ELF-1 (cell line): ENCODE results near the gene NDUFV3.
"Not testable (repeated sequence)": the region's sequence is repeated elsewhere in the genome, so short reads cannot be mapped to it uniquely, and the experiment has no call there.

Experiments
- DNase-seq: peaks from one replicate; pipeline ENCODE4 v3.0.0-alpha.2; 2016; ENCODE audit warnings: low read depth, low spot score

The NDUFV3 gene

DNA sequence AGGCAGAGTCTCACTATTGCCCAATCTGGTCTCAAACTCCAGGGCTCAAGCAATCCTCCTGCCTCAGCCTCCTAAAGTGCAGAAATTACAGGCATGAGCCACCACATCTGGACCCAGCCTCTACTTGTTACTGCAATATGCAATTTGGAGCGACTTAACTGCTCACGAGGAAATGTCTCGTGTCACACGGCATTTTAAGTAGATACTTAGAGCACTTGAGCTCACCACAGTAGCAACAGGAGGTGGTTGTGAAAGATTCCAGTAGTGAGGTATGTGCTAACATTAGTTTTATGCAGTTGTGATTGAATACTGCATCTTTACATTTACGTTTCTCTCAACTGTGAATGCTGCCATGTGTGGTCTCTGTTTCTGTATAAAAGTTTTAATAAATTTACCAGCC is 5.8 kb upstream of the NDUFV3 start:
- DNase-seq, result no peak

DNA sequence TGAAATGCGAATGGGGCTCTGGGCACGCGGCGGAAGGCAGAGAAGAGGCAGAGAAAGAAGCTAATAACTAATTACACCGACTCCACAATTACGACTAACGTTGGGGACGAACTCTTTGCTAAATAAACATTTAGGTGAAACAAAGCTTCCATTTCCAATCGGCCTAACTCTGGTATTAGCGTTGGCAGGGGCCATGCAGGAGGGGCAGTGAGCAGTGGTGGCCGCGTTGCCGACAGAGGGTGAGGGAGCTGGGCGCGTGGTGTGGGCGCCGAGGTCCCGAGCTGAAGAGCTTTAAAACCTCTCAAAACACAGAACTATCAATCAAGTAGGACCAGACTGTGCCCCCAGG is 553 bp upstream of the NDUFV3 start:
- DNase-seq, result no peak

DNA sequence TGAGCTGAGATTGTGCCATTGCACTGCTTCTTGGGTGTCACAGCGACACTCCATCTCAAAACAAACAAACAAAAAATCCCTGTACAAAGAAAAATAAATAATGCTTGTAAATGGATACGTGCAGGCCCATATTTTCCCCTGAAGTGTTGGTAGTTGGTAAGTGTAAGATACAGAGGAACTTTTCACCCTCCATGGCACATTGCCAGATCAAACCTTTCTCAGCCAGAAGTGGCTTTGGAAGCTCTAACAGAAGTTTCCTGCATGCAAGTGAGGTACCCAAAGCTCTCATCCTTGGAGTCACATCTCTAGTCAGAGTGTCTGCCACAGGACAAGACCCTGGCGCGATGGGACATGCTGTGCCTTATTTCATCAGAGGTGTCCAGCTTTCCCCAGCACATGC is 7.3 kb downstream of the NDUFV3 start:
- no peak for DNase-seq

DNA sequence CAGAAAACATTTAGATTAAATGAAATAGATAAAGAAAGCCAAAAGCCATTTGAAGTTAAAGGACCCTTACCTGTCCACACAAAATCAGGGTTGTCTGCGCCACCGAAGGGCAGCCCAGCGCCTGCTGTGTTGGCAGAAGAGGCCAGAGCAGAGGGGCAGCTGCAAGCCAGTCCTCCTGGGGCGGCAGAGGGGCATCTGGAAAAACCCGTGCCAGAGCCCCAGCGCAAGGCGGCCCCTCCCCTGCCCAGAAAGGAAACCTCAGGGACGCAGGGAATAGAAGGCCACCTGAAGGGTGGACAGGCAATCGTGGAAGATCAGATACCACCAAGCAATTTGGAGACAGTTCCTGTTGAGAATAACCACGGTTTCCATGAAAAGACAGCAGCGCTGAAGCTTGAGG is 10.7 kb downstream of the NDUFV3 start:
- no peak for DNase-seq

DNA sequence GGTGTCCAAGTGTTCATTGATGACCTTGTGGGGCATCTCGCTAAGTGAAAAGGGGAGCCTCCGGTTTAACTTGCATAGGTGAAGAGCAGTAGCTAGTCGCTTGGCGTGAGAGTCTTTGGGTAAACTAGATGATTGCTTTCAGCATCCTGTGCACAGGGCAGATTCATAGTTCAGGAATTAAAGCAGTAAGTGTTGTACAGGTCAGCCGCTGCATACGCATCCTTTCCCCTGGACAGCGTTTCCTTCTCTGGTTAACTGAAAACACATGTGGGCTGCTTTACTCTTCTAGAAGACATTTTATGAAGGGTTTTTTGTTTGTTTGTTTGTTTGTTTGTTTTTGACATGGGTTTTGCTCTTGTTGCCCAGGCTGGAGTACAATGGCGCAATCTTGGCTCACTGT is 12.1 kb downstream of the NDUFV3 start:
- no peak for DNase-seq

DNA sequence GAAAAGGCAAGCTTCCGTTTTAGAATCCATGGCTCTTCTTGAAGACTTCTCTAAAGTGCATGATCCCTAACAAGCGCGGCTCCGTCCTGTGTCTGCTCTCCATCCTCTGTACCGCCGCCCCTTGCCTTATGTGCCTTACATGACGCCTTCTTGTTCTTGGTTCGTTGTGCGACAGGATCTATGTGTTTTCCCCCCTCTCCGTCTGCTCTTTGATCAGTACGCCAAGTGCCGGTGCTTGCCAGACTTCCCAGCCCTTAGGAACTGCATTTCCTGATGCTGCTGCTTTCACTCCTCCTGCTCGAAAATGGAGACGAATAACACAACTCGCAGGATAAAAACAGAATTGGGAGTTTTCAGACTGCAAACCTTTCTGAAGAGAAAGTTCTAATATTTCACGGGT is 13.1 kb downstream of the NDUFV3 start:
- DNase-seq, result no peak

DNA sequence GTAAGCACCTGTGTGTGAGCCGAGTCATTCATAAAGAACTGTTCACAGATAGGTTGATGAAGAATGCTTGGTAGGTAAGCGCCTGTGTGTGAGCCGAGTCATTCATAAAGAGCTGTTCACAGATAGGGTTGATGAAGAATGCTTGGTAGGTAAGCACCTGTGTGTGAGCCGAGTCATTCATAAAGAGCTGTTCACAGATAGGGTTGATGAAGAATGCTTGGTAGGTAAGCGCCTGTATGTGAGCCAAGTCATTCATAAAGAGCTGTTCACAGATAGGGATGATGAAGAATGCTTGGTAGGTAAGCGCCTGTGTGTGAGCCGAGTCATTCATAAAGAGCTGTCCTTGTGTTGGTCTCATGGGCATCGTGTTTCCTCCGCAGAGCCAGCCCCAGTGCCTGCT is 15.4 kb downstream of the NDUFV3 start:
- DNase-seq, result not testable (repeated sequence)

DNA sequence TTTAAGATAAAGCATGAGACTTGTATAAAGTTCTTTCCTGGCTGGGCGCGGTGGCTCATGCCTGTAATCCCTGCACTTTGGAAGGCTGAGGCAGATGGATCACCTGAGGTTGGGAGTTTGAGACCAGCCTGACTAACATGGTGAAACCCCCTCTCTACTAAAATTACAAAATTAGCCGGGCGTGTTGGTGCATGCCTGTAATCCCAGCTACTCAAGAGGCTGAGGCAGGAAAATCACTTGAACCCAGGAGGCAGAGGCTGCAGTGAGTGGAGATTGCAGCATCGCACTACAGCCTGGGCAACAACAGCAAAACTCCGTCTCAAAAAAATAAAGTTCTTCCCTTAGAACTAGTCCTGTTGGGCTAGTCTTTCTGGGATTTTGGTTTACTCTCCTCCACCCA is 18.8 kb downstream of the NDUFV3 start:
- DNase-seq, result not testable (repeated sequence)

DNA sequence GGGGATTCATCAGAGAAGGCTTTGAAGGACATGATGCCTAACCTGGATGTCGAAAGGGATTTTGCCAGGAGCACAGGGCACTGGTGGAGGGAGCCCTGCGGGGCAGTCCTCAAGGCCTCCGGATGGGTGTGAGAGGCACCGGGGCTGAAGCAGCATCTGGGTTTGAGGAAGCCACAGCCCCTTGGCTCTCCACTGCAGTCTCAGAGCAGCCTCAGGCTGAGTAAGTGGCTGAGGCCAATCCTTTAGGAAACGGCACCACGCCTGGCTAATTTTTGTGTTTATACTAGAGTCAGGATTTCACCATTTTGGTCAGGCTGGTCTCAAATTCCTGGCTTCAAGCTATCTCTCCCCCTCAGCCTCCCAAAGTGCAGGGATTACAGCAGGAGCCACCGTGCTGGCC is 20.4 kb downstream of the NDUFV3 start:
- peak; percentile 24 for DNase-seq

DNA sequence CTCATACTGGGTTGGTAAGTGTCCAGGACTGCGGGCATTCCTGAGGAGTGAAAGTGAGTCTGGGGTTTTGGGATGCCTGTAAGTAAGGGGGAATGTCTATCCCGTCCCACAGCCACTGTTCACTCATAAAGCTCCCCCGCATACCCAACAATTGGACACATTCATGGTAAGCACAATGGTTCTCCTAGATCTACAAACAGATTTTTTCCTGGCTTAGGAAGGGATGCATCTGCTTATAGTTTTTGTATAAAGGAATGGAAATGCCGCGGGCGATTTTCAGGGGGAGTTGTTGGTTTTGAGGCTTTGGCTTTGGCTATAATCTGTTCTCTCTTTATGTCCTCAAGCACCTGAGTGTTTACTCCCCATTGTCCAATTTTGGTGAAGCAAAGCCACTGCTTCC is 25.2 kb downstream of the NDUFV3 start:
- DNase-seq, result no peak

DNA sequence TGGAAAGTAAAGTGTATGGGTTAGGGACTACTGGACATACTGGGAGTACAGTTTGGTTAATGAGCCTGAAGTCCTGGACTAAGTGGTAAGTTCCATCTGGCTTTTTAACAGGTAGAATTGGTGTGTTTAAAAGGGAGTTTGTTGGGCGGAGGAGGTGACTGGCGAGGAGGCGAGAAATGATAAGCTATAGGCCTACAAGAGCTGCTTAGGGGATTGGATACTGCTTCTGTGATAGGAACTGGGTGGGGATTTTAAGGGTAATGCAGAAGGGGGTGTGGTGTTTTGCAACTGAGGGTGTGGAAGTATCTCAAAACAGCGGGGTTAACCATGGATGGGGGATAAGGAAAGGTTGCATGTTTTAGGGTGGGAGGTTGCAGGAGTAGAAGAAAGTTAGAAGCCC is 28.8 kb downstream of the NDUFV3 start:
- no peak for DNase-seq

DNA sequence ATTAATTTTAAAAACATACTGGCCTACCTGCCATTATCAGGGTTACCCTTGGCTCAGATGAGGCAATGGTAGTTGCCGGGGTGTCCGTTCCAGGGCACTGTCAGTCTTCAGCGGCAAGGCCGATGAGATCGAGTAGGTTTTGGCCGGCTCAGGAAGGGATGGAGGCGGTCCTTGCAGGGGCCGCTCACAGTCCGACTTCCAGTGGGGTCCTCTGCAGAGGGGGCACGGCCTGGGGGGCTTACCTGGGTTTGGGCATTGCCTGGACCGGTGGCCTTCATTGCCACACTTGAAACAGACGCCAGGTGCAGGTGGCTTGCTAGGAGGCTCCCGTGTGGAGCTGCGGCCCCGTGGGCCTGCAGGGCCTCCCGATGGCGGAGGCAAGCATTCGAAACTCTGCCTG is 29.8 kb downstream of the NDUFV3 start:
- peak; percentile 16 for DNase-seq

DNA sequence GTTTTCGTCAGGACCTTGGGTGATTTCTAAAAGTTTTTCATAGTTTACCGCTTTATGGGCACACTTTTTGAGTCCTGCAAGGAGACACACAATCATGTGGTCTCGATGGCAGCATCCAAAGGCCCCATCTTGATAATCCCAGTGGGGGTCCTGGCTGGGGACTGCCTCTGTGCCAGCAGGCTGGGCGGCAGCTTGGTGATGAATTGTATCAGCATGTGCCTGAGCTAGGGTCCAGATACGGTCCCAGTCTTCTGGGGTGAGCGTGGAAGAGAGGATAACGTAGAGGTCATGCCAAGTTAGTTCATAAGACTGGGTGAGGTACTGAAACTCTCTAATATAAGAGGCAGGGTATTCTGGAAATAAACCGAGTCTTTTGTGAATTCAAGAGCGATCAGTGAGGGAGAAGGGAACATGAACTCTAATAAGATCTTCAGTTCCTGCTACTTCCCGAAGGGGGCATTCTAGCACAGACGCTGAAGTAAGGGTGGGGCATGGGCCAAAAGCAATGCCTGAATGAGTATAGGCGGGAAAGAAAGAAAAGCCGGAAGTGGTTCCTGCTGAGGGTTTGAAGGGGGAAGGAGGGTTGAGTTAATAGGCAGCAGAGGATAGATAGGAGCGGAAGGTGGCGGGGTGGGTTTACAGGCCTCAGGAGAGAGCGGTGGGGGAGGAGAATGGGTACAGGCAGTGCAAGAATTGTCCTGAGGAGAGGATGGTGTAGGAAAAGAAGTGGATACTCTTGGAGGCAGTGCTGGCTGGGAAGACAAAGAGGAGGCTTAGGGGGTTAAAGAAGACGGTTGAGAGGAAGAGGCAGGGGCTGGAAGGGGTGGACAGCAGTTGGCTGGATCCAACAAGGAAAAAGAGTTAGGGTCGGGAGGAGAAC is 30.7 kb downstream of the NDUFV3 start:
- DNase-seq, result peak; percentile 98

DNA sequence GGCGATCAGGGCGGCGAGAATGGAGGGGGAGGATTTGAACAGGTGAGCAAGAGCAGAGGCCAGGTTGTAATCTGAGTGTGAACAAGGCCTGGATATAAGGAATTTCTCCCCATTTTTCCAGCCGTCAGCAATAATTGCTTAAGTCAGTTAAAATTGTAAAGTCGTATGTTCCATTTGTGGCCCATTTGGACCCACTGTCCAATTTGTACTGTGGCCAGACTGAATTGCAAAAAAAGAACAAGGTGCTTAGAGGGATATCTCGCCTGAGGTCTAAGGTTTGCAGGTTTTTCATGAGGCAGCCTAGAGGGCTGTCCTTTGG is 31.3 kb downstream of the NDUFV3 start:
- DNase-seq, result peak; percentile 61

DNA sequence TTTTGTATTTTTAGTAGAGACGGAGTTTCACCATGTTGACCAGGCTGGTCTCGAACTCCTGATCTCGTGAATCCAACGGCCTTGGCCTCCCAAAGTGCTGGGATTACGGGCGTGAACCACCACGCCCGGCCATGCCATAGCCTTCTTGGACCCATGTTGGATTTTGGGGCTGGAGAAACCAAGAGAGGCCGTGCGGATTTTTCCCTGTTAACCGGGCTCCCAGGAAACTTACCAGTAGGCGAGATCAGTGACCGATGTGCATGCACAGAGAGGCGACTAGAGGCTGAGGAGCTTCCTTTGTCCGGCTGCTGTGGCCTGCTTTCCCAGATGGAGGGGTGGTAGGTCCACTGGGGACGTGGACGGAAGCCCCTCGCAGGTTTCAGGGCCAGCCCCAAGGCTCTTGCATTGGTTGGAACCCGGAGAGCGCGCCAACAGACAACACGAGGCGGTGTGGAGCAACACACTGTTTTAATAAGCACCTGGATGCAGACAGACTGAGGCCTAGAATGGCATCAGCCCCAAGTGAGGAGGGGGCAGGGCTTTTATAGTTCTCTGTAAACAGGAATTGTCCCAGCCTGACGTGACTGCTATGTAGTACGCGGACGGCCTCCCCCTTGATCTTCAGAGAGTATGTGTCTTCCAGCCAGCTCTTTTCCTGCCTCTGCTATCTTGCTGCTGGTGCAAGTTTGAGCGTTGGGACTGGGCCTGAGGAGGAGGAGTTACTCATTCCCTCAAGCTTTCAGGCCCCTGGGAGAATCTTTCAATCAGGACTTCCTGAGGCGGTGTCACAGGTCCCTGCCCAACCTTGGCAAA is 32.2 kb downstream of the NDUFV3 start, which contains the start of gene ERVH48-1:
TSS of gene ERVH48-1 (minus strand) at position 517 of the 813 bp plus-strand sequence. CDS start 6,624 bp downstream, outside the sequence.
- peak; percentile 96 for DNase-seq

DNA sequence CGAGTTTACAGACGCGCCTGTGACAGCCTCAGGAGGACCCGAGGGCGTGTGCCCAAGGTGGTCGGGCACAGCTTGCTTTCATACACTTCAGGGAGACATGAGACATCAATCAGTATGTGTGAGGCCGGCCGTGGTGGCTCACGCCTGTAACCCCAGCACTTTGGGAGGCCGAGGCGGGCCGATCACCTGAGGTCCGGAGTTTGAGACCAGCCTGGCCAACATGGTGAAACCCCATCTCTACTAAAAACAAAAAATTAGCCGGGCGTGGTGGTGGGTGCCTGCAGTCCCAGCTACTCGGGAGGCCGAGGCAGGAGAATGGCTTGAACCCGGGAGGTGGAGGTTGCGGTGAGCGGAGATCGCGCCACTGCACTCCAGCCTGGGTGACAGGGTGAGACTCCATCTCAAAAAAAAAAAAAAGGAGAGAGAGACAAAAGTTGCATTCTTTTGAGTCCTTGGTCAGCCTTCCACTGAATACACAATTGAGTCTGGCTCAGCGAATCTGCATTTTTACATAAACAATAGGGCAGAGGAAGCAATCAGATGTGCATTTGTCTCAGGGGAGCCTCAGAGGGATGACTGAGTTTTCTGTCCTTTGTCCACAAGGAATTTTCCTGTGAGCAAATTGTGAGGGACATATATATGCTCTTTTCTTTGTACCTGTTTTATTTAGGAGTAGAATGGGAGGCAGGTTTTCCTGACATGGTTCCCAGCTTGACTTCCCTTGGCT is 34.5 kb downstream of the NDUFV3 start:
- peak; percentile 60 for DNase-seq

DNA sequence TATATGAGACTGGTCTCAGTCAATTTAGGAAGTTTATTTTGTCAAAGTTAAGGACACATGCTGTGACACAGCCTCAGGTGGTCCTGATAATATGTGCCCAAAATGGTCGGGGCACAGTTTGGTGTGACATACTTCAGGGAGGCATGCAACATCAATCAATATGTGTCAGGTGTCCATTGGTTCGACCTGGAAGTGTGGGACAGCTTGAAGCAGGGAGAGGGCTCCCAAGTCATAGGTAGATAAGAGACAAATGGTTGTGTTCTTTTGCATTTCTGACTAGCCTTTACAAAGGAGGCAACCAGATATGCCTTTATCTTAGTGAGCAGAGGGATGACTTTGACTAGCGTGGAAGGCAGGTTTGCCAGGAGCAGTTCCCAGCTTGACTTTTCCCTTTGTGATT is 36.9 kb downstream of the NDUFV3 start:
- peak; percentile 58 for DNase-seq

DNA sequence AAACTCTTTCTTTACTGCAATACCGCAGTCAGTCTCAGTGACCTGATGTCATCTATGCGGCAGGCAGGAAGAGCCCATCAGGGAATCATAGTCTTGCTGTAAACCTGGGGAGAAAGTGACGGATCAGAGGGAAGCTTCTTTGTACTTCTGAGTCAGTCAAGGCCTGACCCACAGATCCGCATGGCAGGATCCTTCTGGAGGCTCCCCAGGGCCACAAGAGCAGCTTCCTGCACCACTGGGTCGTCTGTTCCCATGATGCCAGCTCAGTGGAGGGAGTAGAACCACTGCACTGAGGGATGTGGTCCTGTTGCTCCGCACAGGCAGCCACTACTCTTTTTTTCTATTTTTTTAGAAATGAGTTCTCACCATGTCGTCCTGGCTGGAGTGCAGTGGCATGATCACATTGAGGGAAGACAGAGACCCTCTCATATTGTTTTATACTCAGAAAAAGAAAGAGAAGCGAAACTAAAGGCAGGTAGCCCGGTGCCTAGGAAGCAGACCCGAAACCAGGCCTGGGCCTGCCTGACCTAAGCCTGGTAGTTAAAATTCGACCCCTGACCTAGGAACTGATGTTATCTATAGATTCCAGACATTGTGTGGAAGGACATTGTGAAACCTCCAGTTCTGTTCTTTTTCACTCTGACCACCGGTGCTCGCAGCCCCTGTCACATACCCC is 38.6 kb downstream of the NDUFV3 start:
- peak; percentile 69 for DNase-seq

DNA sequence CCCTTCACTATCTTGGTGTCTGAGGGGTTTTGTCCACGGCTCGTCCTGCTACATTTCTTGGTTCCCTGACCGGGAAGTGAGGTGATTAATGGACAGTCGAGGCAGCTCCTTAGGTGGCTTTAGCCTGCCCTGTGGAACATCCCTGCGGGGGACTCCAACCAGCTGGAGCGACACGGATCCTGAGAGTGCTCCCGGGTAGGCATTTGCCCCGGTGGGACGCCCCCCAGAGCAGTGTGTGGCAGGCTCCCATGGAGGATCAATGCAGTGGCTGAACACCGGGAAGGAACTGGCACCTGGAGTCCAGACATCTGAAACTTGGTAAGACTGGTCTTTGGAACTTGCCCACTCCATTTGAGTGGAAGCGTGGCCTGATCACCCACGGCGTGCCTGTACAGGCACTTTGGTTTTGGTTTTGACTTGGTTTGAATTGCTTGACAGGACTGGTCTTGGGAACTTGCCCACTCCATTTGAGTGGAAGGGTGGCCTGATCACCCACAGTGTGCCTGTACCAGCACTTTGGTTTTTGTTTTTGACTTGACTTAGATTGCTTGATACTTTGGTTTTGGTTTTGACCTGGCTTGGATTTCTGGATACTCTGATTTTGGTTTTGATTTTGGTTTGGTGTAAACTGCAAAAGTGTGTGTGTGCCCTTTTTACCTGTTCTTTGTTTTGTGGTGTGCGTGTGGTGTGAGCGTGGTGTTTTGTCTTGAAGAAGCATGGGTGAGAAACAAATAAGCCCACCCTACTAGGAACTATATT is 39.4 kb downstream of the NDUFV3 start:
- DNase-seq, result not testable (repeated sequence)

DNA sequence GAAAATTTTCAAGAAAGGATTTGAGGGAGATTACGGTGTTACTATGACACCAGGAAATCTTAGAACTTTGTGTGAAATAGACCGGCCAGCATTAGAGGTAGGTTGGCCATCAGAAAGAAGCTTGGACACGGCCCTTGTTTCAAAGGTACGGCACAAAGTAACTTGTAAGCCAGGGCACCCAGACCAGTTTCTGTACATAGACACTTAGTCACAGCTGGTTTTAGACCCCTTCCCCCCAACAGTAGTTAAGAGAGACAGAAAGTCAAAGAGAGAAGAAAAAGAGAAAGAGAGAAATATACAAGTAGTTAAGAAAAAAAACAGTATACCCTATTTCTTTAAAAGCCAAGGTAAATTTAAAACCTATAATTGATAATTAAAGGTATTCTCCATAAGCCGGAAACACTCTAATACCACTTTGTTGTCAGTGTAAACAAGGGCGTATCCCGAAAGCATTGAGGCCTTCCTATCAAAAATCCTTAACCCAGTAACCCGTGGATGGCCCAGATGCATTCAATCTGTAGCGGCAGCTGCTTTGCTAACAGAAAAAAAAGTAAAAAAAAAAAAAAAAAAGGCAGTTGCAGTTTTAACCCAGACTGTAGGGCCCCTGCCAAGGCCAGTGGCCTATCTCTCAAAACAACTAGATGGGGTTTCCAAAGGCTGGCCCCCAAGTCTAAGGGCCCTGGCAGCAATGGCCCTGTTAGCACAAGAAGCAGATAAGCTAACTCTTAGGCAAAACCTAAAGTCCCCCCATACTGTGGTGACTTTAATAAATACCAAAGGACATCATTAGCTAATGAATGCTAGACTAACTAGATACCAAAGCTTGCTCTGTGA is 40.2 kb downstream of the NDUFV3 start:
- not testable (repeated sequence) for DNase-seq
